ENCODE results near the gene EPRS1.
A peak's percentile ranks its signal among the peaks of the same experiment; 100 is the strongest.
"Not testable (repeated sequence)": the region's sequence is repeated elsewhere in the genome, so short reads cannot be mapped to it uniquely, and the experiment has no call there.

The EPRS1 gene

DNA sequence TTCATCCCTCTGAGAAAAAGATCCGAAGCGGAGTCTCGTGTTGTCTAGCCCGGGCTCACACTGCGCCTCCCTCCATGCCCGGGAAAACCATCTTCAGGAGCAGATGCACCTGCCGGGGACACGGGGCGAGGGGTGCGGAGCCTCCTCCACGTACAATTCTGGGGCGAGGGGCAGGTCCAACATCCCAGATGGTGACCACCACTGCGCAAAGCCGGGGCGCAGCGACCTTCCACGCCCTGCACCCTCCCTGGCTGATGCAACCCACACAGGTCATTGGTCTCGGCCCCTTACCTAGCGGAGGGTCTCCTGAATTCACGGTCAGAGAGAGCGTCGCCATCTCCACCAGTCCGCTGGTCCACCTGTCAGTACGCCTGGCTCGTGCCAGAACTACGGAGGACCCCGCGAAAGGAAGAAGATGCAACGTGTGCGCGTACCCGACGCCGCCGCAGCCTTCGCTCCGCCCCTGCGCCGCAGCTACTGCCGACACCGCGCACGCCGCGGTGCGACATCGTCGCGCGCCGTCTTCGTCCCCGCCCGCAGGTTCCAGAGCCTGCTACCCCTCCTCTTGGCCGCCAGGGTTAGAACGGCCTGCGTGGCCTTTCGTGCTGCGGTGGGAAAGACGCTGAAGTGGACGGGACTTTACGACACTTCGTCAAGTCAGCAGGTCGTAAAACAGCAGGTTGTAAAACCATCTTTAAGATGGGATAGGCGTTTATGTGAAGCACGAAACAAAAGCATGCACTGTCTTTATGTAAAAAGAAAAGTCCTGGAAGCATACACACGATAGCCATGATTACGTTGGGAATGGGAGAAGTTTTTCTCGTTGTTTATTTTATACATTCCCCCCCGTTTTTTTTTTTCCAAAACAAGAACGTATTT is at the start of gene EPRS1:
Gene EPRS1, minus strand, starts transcription at position 454 of the 879 bp plus-strand sequence. Its CDS starts 117 bp downstream, at position 337.
- DNase-seq, result peak; percentile 97

DNA sequence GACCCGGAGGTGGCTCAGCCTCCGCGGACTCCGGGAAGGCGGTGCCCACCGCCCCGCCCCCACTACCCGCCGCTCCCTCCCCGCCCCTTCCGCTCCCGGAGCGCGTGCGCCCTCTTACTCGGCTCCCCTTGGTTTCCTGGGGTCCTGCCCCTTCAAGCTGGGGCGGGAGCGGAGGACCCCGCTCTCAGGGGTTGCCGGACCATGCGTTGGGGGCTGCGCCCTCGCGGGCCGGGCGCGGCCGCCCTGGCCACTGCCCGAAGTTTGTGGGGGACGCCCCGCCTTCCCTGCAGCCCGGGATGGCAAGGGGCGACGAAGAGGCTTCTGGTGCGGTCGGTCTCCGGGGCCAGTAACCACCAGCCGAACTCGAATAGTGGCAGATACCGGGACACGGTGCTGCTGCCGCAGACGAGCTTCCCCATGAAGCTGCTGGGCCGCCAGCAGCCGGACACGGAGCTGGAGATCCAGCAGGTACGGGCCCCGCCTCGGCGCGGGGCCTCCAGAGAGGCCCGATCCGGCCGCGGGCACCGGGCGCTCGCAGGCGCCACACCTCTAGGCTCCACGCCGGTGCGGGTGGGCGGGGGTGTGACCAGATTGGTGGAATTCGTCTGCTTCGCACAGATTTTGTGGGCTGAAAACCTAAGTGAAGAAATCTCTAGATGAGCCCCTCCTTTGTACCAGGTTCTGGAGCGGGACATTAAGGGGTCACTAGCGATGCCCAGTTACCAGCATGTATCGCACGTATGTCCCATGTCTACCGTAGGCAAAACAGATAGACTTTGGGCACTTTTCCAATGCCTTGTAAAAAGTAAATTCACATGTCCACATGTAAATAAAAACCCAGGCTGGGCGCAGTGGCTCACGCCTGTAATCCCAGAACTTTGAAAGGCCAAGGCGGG is 48.0 kb upstream of the EPRS1 start, which contains the start of gene IARS2:
Gene IARS2, plus strand, starts transcription at position 117 of the 896 bp plus-strand sequence. Its CDS starts 85 bp downstream, at position 202.
- peak; percentile 92 for DNase-seq

DNA sequence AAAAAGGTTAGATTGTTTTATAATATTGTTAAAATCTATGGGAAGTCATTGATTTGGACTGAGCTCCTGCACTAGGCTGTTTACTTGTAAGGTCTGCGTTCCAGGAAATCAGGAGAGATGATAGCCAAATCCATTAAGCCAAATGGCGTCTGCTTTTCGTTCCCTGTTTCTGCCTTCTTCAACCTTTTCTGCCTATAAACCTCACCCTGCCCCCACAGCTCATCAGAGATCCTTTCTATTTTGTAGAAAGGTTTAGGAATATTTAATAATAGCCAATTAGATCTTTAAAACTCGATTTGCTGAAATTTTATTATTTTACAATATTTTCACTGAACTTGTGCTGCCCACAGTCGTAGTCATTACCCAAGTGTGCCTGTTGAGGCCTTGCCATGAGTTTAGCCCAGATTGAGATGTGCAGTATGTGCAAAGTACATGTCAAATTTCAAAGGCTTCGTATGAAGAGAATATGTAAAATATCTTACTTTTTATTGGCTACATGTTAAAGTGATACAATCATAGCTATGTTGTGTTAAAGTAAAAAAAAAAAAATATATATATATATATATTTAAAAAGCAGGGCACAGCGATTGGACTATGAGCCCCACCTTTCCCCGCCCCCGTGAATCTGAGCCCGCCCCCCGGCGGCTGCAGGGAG is 47.2 kb upstream of the EPRS1 start:
- DNase-seq, result no peak

DNA sequence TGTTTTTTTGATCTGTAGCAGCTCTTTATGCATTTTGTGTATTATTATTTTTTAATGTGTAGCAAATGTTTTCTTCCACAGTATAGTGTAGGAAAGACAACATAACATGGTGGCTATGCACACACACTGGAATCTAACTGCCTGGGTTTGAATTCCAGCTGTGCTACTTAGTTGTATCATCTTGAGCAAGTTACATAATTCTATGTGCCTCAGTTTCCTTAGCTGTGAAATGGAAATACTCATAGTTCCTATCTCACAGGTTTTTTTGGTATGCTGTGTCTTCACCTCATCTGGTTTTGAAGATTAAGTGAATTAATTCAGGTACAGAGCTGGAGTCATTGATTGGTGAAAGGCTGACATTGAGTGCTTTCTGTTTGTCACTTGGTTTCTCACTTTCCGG is 46.4 kb upstream of the EPRS1 start:
- no peak for DNase-seq

GRCh38 chr1:220089650-220090556 is 43.6 kb upstream of the EPRS1 start, which contains the start of gene BPNT1:
BPNT1 (minus strand) TSS chr1:220089788; CDS start chr1:220079846, 9,942 bp downstream.
- DNase-seq, result peak; percentile 97

- DNase-seq, result not testable (repeated sequence)
These were observed 40.0 kb upstream of the EPRS1 start for GRCh38 chr1:220086261-220086686.

DNA sequence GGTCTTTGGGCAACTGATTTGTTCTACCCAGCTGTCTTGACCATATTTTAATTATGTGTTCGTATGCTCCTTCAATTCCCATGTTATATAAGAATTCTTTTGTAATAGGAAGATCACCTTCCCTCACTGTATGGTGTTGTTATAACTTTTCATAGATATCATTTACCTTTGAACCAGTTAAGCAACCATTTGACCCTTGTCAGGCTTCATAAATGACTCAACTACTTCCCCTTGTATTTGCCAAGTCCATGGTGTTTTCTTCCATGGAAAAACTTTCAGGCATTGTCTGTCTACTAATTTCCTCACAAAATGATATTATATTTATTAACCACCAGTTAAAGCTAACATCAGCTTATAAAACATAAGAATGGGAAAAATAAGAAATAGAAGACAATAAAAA is 38.2 kb upstream of the EPRS1 start:
- no peak for DNase-seq

DNA sequence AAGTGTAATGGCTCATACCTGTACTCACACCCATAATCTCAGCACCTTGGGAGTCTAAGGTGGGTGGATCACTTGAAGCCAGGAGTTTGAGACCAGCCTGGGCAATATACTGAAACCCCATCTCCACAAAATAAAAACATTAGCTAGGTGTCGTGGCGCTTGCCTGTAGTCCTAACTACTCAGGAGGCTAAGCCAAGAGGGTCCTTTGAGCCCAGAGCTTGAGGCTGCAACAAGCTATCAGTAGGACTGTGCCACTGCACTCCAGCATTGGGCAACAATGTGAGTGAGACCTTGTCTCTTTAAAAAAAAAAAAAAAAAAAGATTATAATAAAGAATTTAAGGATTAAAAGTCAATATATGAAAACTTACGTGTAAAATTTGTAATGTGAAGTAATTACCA is 31.6 kb upstream of the EPRS1 start:
- no peak for DNase-seq

DNA sequence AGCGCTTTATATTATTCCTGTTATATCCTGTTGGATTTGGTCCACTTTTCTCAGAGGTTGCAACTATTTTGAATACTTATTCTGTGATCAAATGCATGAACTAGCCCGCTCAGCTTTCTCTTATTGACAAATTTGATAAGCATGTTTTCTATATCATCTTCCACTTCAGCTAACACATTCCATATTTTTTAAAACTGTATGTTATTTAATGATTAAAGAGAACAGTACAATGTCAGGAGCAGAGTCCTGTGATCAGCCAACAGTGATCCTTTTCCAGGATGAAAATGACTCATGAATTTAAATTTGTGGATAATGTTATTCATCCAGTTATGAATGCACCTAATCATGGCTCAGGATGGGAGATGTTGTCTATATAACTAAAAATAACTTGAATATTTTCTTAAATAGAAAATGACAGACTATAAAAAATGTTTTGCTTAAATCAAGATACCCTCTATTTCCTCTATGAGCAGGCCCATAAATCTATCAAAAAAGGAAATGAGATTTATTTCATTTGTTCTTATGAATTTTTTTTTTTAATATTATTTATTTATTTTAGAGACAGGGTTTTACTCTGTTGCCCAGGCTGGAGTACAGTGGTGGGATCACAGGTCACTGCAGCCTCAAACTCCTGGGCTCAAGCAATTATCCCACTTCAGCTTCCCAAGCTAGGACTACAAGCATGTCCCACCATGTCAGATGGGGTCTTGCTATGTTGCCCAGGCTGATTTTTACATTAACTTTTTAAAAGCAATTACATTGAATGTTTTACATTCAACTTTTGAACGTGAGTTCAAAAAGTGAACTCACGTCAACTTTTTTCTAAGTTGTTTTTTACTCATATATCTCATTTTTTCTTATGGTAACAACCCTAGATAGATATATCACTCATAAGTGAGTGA is 30.8 kb upstream of the EPRS1 start:
- no peak for DNase-seq

- DNase-seq, result no peak
These were observed 21.2 kb upstream of the EPRS1 start for GRCh38 chr1:220067269-220068204.

GRCh38 chr1:220062629-220063028 is 16.3 kb upstream of the EPRS1 start:
- no peak for DNase-seq

DNA sequence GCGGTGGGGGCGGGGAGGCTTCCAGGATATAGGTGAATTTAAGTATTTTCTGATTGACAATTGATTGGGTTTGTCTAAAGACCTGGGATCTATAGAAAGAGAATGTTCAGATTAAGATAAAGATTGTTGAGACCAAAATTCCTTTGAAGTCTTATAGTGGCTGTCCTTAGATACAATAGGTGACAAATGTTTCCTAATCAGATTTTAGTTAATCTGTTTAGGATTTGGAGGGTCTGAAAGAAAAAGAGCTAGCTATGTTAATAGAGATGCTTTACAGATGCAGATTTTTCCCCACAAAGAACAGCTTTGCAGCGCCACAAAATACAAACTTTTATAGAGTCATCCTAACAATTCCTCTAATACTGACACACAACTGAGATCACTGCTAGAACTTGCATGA is 14.6 kb upstream of the EPRS1 start:
- no peak for DNase-seq

DNA sequence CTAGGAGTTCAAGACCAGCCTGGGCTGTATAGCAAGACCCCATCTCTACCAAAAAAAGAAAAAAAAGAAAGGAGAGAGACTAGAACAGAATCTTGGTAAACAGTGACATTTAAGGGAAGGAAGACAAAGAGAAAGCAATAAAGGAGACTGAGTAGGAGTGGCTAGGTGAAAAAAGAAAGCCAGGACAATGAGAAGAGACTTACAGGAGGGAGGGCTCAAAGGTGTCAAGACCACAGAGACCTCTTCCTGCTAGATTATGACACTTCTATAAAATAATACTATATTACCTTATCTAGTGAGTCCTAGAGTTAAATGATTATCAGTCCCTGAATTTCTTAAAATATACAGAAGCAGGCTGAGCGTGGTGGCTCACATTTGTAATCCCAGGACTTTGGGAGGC is 10.1 kb upstream of the EPRS1 start:
- DNase-seq, result no peak

DNA sequence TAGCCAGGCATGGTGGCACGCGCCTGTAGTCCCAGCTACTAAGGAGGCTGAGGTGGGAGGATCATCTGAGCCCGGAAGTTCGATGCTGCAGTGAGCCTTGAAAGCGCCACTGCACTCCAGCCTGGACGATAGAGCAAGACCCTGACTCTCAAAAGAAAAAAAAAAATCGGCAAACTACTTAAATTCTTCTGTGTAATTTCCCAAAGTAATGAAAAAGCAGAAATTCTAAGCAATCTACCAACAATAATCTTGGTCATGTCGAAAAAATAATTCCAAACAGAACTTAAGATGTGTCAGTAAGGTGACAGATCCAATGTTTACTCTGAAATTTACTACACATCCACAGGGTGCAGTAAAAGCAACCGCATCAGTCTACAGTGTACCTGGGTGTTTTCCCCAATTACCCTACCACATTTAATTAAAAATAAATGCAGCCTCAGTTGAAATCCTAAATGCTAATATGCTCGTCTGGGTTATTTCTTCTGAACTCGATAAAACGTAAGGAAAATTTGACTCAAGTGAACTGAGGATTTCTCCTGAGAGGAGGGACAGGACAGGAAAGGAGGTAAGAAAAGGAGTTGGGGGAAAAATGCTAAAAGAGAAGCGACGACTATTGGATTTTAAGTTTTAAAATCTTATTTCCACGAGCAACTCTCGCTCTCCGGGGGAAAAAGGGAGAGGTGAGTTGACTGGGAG is 801 bp downstream of the EPRS1 start:
- DNase-seq, result peak; percentile 39

- no peak for DNase-seq
These were observed 1.5 kb downstream of the EPRS1 start for GRCh38 chr1:220044678-220045355.

GRCh38 chr1:220043646-220044045 is 2.7 kb downstream of the EPRS1 start:
- DNase-seq, result no peak

GRCh38 chr1:220040028-220040596 is 6.2 kb downstream of the EPRS1 start:
- DNase-seq, result no peak

- DNase-seq, result no peak
These were observed 7.7 kb downstream of the EPRS1 start for GRCh38 chr1:220038640-220039039.
